Erythroblast (primary cell): Measurements from ENCODE around the gene RBMS1.

Experiments
- DNase-seq, 2 experiments: peaks; one replicate each; lab custom pipeline; 2025; lab: John Stamatoyannopoulos, UW
- GATA1 ChIP-seq: IDR thresholded peaks from 2 replicates; pipeline ENCODE4 v1.6.1; 2011; ENCODE audit warnings: low read depth, mild to moderate bottlenecking, control low read depth, low read length, moderate library complexity
- POLR2A ChIP-seq: IDR thresholded peaks from 2 replicates; pipeline ENCODE4 v1.6.1; 2011; ENCODE audit warnings: mild to moderate bottlenecking, low read length

The RBMS1 gene

GRCh38 chr2:160289831-160290230, 203.8 kb downstream of the RBMS1 start:
- DNase-seq = no peak
- no peak for TF ChIP-seq GATA1
- TF ChIP-seq POLR2A = no peak

- DNase-seq = no peak
- no peak for TF ChIP-seq GATA1
- no peak for TF ChIP-seq POLR2A
These were observed 204.5 kb downstream of the RBMS1 start for GRCh38 chr2:160289126-160289525.

- DNase-seq = no peak
- no peak for TF ChIP-seq POLR2A
- TF ChIP-seq GATA1 = no peak
These were observed 205.3 kb downstream of the RBMS1 start for GRCh38 chr2:160288324-160288723.

GRCh38 chr2:160287476-160287875, 206.1 kb downstream of the RBMS1 start:
- peak in 1 of 2 experiments; percentile 13 for DNase-seq
- TF ChIP-seq GATA1 (no peak), POLR2A (no peak)

- DNase-seq = no peak
- no peak for TF ChIP-seq POLR2A
- TF ChIP-seq GATA1 = no peak
These were observed 207.1 kb downstream of the RBMS1 start for GRCh38 chr2:160286551-160286950.

DNA sequence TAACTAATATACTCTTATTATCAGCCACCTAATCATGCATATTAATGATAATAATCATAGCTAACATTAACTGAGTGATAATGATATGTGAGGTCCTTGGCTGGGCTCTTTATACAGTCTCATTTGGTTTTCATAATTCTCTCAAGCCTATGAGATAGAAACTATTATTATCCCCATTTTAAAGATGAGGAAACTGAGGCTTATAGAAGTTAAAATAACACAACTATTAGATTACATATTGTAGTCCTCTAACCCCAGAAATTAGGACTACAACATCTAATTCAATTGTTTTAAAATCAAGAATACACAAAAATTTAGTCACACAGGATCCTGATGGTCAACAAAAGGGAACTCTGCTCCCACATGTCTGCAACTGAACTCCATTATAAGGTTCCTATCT, 209.9 kb downstream of the RBMS1 start:
- DNase-seq = no peak
- no peak for TF ChIP-seq GATA1
- no peak for TF ChIP-seq POLR2A

DNA sequence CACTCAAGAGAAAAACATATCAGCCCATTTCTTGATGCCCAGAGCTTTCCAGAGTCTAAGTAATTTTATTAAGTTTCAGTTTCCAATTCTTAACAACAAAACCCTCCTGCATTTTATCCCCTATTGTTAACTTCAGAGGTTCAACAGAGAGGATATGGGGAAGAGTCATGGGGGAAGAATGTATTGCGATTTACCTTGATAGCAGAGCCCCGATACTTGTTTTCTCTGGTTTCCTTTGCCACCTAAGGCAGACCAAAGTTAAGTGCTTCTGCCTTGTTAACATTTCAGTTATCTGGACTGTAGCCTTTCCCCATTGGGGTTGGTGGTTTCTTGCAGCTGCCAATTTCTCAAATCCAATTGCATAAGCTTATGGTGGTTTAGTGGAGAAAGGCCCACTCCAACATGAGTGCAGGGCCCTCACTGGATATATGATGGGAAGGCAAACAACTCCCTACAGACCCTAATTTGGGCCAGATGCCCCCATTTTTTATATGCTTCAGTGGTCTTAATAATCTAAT, 211.5 kb downstream of the RBMS1 start:
- no peak for DNase-seq
- TF ChIP-seq GATA1 = no peak
- TF ChIP-seq POLR2A = no peak

- no peak for TF ChIP-seq POLR2A
- no peak for TF ChIP-seq GATA1
These were observed 212.4 kb downstream of the RBMS1 start for GRCh38 chr2:160281213-160281612.

DNA sequence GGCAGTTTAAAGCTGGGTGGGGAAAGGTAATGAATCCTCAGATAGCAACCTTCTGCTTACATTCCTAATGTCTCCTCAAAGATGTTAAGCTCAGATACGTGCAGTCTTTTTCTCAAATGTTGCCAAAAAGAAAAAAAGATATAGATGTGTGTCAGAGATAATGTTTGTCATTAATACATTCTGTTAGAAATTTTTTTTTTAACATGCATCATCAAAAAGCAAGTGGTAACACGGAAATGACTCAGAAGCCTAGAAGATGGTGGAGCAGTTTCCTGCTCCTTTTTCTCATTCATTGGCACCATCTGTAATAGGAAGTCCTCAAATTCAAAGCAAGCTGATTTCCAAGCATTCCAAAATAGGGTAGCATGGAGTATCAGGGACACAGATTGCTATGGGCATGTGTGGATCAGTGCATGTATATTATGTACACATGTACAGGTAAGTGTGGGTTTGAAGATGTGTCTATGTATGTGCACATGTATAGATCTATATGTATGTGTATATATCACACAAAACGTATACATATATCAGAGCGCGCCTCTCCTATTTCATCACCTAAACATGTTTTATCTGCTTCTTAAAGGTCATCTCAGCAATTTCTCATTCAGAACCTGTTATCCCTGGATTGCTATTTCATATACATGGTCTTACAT, 213.7 kb downstream of the RBMS1 start:
- no peak for DNase-seq
- TF ChIP-seq POLR2A (no peak), GATA1 (no peak)

More at GRCh38 chr2:160281213-160281612, 212.4 kb downstream of the RBMS1 start:
- DNase-seq = no peak

GRCh38 chr2:160278879-160279177, 214.8 kb downstream of the RBMS1 start:
- no peak for DNase-seq
- TF ChIP-seq POLR2A (no peak), GATA1 (no peak)

- TF ChIP-seq POLR2A (no peak), GATA1 (no peak)
These were observed 215.3 kb downstream of the RBMS1 start for GRCh38 chr2:160278101-160278878.

DNA sequence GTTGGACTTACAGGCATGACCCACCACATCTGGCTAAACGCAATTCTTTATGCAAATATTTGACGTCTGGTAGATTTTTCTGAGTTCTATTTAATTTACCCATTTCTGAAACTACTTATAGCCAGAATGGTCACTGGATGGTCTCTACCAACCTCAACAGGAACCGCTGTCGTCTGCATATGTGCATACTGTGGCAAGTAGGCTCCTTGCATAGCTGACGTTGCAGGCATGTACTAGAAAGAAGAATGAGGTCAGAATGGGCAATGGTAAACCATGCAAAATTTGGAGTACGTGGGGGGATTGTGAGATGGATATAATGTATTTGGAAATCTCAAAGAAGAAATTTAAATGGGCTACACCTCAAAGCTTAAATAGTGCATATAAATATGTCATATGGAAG, 216.5 kb downstream of the RBMS1 start:
- no peak for DNase-seq
- TF ChIP-seq POLR2A (no peak), GATA1 (no peak)

More at GRCh38 chr2:160278101-160278878, 215.3 kb downstream of the RBMS1 start:
- no peak for DNase-seq

- no peak for DNase-seq
- TF ChIP-seq POLR2A (no peak), GATA1 (no peak)
These were observed 218.0 kb downstream of the RBMS1 start for GRCh38 chr2:160275656-160276055.

DNA sequence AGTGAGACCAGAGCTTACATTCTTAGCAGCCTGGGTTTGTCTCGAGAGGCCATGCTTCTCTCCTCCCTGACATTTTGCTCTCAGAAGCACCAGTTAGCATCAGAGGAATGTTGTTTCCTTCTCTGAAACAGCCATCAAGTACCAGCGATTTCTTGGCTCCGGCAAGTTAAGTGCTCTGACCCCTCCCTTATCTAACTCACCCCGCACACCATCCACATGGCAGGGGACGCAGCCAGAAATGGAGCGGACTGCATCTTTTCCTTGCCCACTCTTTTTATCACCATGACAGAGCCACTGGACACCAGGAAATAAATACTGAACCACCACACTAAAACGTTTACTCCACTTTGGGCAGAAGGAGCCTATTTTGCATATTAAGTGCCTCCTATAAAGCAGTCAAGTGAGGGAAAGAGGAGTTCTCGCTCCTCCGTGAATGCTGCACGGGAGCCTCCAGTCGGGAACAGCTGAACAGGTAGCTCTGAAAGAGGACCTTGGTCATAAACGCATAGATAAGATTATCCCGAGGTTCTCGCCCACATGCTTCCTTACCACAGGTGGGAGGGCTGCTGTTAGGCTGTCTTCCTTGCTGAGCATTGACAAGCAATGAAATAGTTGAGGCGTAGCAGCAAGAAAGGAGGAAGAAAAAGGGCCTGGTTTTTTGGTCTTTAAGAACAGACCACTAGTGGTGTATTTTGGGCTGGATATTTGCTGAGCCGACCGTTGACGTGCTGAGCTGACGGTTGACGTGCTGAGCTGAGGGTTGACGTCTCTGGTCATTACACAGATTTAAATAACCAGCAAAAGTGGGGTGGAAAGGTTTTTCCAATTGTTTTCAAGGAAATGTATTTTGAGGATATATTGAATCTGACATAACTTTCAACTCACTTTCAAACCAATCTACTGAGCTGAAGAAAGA, 222.2 kb downstream of the RBMS1 start:
- DNase-seq = no peak
- TF ChIP-seq GATA1 (no peak), POLR2A (no peak)

GRCh38 chr2:160270571-160271113, 223.0 kb downstream of the RBMS1 start:
- DNase-seq = no peak
- no peak for TF ChIP-seq GATA1
- TF ChIP-seq POLR2A = no peak
